Chondrocyte (in vitro differentiated cells): ENCODE data around the gene YAP1. TPM values are rescaled to one million over a fixed set of nuclear protein-coding genes. Genes with fewer than 3 reads are reported as not detected.

Experiments used
- DNase-seq: peaks from one replicate; pipeline ENCODE4 v3.0.0; 2021; ENCODE audit warnings: mixed read lengths, low spot score
- H3K27ac Mint-ChIP-seq: one replicate; pipeline ENCODE4 v1.8.0; 2021; ENCODE audit warnings: mild to moderate bottlenecking, moderate library complexity, mixed read lengths; ENCODE audit not compliant: unreplicated experiment
- H3K27me3 Mint-ChIP-seq: 2 replicates; pipeline ENCODE4 v1.8.0; 2021; ENCODE audit warnings: low read depth, mixed read lengths
- H3K36me3 Mint-ChIP-seq: 2 replicates; pipeline ENCODE4 v1.8.0; 2021; ENCODE audit warnings: low read depth, mixed read lengths
- H3K4me1 Mint-ChIP-seq: 2 replicates; pipeline ENCODE4 v1.8.0; 2021; ENCODE audit warnings: low read depth, mild to moderate bottlenecking, mixed read lengths
- H3K4me3 Mint-ChIP-seq: one replicate; pipeline ENCODE4 v1.8.0; 2021; ENCODE audit warnings: mild to moderate bottlenecking, moderate library complexity, mixed read lengths; ENCODE audit not compliant: unreplicated experiment
- H3K9me3 Mint-ChIP-seq: 2 replicates; pipeline ENCODE4 v1.8.0; 2021; ENCODE audit warnings: low read depth, mixed read lengths
- long read RNA-seq: library from polyadenylated mRNA; stranded (forward); transcript quantifications from one replicate; pipeline ENCODE4 v2.0.0, GENCODE V29; 2021
- total RNA-seq: library from RNA; stranded (reverse); gene quantifications from 3 replicates; pipeline ENCODE4 v1.2.1, GENCODE V29; 2021
- TF ChIP-seq, protein P1 (sequence below): fragments of 200-600 bp; sonication (generic); IDR thresholded peaks from 2 replicates; pipeline ENCODE4 v1.5.0; 2021; ENCODE audit warnings: antibody characterized with exemption, mild to moderate bottlenecking, moderate library complexity

Gene YAP1
- total RNA-seq = 114 to 132 TPM (median 116 TPM) in 3 replicates
- long read RNA-seq, full-length matches to known transcripts = 22 of 47 reads
- long read RNA-seq, partial matches to known transcripts = 1 of 47 reads
- long read RNA-seq, other reads (novel, unspliced or antisense) = 24 of 47 reads

DNA sequence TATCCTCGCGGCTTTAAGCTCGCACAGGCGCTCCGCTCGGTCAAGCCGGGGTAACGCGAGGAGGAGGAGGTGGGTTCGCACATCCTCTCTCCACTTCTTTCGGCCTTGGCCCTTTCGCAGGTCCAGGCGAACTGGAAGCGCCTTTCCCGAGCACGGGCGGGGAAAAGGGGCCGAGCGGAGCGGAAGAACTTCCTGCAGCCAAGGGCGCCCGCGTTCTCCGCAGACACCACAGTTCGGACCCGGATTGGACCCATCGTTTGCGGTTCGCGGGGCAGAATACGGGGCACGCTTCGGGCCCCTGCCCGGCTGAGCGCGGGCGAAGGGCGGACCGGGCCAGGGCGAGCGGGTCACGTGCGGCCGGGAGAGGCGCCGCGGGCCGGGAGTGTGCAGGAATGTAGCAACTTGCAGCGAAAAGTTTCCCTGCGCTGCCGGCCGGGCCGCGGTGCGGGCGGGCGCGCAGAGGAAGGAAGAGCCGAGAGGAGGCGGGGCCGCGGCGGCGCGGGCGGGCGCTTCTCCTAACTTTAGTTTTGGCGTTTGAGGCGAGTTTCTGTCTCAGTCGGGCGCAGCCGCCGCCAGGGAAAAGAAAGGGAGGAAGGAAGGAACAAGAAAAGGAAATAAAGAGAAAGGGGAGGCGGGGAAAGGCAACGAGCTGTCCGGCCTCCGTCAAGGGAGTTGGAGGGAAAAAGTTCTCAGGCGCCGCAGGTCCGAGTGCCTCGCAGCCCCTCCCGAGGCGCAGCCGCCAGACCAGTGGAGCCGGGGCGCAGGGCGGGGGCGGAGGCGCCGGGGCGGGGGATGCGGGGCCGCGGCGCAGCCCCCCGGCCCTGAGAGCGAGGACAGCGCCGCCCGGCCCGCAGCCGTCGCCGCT, at the start of gene YAP1:
Gene YAP1, plus strand, starts transcription at position 552 of the 865 bp plus-strand sequence. CDS start 402 bp downstream, outside the sequence.
- peaks cover 33% of the 10 kb centered on the region for H3K4me1 Mint-ChIP-seq
- H3K4me3 Mint-ChIP-seq = peak within 1 kb of the TSS; percentile 99
- no peaks in the 10 kb centered on the region for H3K27me3 Mint-ChIP-seq
- H3K36me3 Mint-ChIP-seq = peaks cover 4% of the 10 kb centered on the region
- peak; percentile 96 for DNase-seq
- peak within 1 kb of the TSS; percentile 100 for H3K27ac Mint-ChIP-seq
- H3K9me3 Mint-ChIP-seq = no peaks in the 10 kb centered on the region
- TF ChIP-seq, protein P1, sequence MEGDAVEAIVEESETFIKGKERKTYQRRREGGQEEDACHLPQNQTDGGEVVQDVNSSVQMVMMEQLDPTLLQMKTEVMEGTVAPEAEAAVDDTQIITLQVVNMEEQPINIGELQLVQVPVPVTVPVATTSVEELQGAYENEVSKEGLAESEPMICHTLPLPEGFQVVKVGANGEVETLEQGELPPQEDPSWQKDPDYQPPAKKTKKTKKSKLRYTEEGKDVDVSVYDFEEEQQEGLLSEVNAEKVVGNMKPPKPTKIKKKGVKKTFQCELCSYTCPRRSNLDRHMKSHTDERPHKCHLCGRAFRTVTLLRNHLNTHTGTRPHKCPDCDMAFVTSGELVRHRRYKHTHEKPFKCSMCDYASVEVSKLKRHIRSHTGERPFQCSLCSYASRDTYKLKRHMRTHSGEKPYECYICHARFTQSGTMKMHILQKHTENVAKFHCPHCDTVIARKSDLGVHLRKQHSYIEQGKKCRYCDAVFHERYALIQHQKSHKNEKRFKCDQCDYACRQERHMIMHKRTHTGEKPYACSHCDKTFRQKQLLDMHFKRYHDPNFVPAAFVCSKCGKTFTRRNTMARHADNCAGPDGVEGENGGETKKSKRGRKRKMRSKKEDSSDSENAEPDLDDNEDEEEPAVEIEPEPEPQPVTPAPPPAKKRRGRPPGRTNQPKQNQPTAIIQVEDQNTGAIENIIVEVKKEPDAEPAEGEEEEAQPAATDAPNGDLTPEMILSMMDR = peak; percentile 19

DNA sequence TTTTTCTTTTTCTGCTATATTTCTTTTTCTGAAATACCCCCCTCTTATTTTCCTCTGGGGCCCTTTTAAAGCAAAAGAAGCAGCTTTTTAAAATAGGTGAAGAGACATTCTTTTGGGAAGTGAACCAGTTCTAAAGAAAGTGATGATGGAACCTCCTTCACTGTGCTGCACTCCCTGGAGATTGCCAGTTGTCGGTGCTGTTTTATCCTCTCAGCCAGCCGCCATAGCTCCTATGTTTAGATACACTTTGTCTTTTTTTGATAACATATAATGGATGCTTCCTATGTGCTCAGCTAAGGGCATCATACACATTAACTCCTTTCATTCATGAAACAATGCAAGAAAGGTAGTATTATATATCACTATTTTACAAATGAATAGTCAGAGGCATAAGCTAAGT, 49.0 kb upstream of the YAP1 start:
- Mint-ChIP-seq H3K9me3 (no peaks in the 10 kb centered on the region), H3K4me3 (no peak overlapping the region), H3K4me1 (no peaks in the 10 kb centered on the region), H3K27me3 (no peaks in the 10 kb centered on the region), H3K36me3 (no peaks in the 10 kb centered on the region), H3K27ac (no peak overlapping the region)
- no peak for DNase-seq
- TF ChIP-seq, protein P1 = peak; percentile 61

DNA sequence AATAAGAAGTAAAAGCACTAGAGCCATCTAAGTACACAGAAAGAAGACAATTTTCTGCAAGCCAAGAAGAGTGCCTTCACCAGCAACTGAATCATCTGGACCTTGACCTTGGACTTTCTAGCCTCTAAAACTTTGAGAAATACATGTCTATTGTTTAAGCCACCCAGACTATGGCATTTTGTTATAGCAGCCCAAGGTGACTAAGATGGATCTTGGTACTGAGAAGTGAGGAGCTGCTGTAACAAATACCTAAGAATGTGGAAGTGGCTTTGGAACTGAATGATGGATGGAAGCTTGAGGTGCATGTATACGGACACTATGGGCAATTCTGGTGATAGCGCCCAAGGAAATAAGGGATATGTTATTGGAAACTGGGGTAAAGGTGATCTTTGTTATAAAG, 48.1 kb upstream of the YAP1 start:
- no peaks in the 10 kb centered on the region for H3K36me3 Mint-ChIP-seq
- no peaks in the 10 kb centered on the region for H3K4me1 Mint-ChIP-seq
- no peak overlapping the region for H3K27ac Mint-ChIP-seq
- no peak overlapping the region for H3K4me3 Mint-ChIP-seq
- no peak for DNase-seq
- H3K9me3 Mint-ChIP-seq = no peaks in the 10 kb centered on the region
- TF ChIP-seq, protein P1 = no peak
- H3K27me3 Mint-ChIP-seq = no peaks in the 10 kb centered on the region

DNA sequence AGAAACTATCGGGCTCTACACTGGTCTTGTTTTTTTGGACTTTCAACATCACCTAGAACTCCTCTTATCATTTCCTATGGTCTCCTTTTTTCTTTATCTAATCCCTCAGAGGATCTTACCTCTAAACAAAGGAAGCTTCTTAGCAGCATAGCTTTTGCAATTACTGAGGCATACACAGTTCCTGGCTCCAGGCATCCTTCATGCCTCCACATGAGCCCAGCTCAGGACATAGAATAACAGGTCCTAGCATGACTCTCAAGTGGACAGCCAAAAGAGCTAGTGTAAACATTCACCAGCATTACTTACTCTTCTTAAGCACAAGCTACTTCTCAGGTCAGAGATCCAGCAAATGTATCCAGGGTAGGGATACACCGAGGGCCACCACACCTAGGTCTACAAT, 45.9 kb upstream of the YAP1 start:
- Mint-ChIP-seq H3K9me3 (no peaks in the 10 kb centered on the region), H3K27ac (no peak overlapping the region), H3K36me3 (no peaks in the 10 kb centered on the region), H3K27me3 (no peaks in the 10 kb centered on the region), H3K4me3 (no peak overlapping the region), H3K4me1 (no peaks in the 10 kb centered on the region)
- DNase-seq = no peak
- TF ChIP-seq, protein P1 = no peak

DNA sequence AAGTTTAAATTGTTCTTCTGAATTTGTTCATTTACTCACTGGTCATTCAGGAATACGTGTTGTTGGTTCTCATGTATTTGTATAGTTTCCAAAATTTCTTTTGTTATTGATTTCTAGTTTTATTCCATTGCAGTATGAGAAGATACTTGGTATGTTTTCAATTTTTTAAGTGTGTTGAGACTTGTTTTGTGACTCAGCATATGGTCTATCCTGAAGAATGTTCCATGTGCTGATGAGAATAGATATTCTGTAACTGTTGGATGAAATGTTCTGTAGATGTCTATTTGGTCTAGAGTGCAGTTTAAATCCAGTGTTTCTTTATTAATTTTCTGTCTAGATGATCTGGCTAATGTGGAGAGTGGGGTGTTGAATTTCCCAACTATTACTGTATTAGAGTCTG, 39.5 kb upstream of the YAP1 start:
- Mint-ChIP-seq H3K36me3 (peaks cover 20% of the 10 kb centered on the region), H3K4me3 (no peak overlapping the region), H3K27ac (no peak overlapping the region), H3K4me1 (no peaks in the 10 kb centered on the region), H3K9me3 (peaks cover 32% of the 10 kb centered on the region), H3K27me3 (no peaks in the 10 kb centered on the region)
- no peak for DNase-seq
- TF ChIP-seq, protein P1 = no peak
